Pericardium fibroblast (primary cell): ENCODE data around the gene AMH. TPM values are rescaled to one million over a fixed set of nuclear protein-coding genes. Genes with fewer than 3 reads are reported as not detected.

Source experiments
- total RNA-seq: library from RNA; depleted of rRNA; stranded (reverse); fragments of >200 nt; gene quantifications from 2 replicates; pipeline ENCODE4 v1.2.3, GENCODE V29; 2015

AMH gene
- total RNA-seq: 1.8 and 3.7 TPM in 2 replicates

GRCh38 chr19:2249010-2249866 is at the start of gene AMH:
Gene AMH, plus strand, starts transcription at chr19:2249323. Its CDS starts 10 bp downstream, at chr19:2249333.

GRCh38 chr19:2236314-2237050 is 12.6 kb upstream of the AMH start, which contains the start of the genes PLEKHJ1 and SF3A2:
Gene PLEKHJ1, minus strand, starts transcription at chr19:2236329. Its CDS starts 81 bp downstream, at chr19:2236248.
Gene SF3A2, plus strand, starts transcription at chr19:2236824. Its CDS starts 6,595 bp downstream, at chr19:2243419.

GRCh38 chr19:2255982-2256685 is 7.0 kb downstream of the AMH start, which contains the start of gene JSRP1:
Gene JSRP1, minus strand, starts transcription at chr19:2256417. Its CDS starts 1,103 bp downstream, at chr19:2255314.

GRCh38 chr19:2282062-2282861 is 33.1 kb downstream of the AMH start, which contains the start of gene PEAK3:
Gene PEAK3, minus strand, starts transcription at chr19:2282175. Its CDS starts 1,244 bp downstream, at chr19:2280931.

Other genes with a start within 250 kb of the AMH start
- gene BTBD2, start 233.6 kb upstream of the AMH start, total RNA-seq: 94.8 and 143 TPM in 2 replicates
- gene MKNK2, start 198.1 kb upstream of the AMH start, total RNA-seq: 96.9 and 116 TPM in 2 replicates
- 26.6 and 36.9 TPM in 2 replicates for gene MOB3A, start 153.0 kb upstream of the AMH start, total RNA-seq
- 0.82 and 1.3 TPM in 2 replicates for gene IZUMO4, start 152.4 kb upstream of the AMH start, total RNA-seq
- 88.9 and 107 TPM in 2 replicates for gene AP3D1, start 97.8 kb upstream of the AMH start, total RNA-seq
- 10.1 and 13.9 TPM in 2 replicates for gene DOT1L, start 85.4 kb upstream of the AMH start, total RNA-seq
- 58.4 and 81.5 TPM in 2 replicates for gene PLEKHJ1, start 13.0 kb upstream of the AMH start, total RNA-seq
- gene SF3A2, start 12.5 kb upstream of the AMH start, total RNA-seq: 34.6 and 36.6 TPM in 2 replicates
- 1.5 TPM in 1 of 2 replicates, not detected in the other for gene JSRP1, start 7.1 kb downstream of the AMH start, total RNA-seq
- gene PEAK3, start 32.9 kb downstream of the AMH start, total RNA-seq: 0.09 TPM in 1 of 2 replicates, not detected in the other
- not detected in 2 replicates for gene LINGO3, start 58.8 kb downstream of the AMH start, total RNA-seq
- 203 and 211 TPM in 2 replicates for gene LSM7, start 79.3 kb downstream of the AMH start, total RNA-seq
- gene SPPL2B, start 79.4 kb downstream of the AMH start, total RNA-seq: 39.2 and 39.3 TPM in 2 replicates
- gene TMPRSS9, start 110.9 kb downstream of the AMH start, total RNA-seq: not detected in 2 replicates
- 56.1 and 65.8 TPM in 2 replicates for gene TIMM13, start 178.3 kb downstream of the AMH start, total RNA-seq
- 43.3 and 45.3 TPM in 2 replicates for gene LMNB2, start 207.6 kb downstream of the AMH start, total RNA-seq
- gene GADD45B, start 226.8 kb downstream of the AMH start, total RNA-seq: 58.5 and 176 TPM in 2 replicates